HG02870 (cell line): ENCODE results near the gene RAPGEF2.
"Not testable (repeated sequence)": the region's sequence is repeated elsewhere in the genome, so short reads cannot be mapped to it uniquely, and the experiment has no call there.

Experiments
- ATAC-seq: cut with Tn5 transposase; IDR thresholded peaks from one replicate; pipeline ENCODE4 v1.9.1; 2021; ENCODE audit warnings: mild to moderate bottlenecking, moderate library complexity; ENCODE audit not compliant: unreplicated experiment

Gene RAPGEF2

DNA sequence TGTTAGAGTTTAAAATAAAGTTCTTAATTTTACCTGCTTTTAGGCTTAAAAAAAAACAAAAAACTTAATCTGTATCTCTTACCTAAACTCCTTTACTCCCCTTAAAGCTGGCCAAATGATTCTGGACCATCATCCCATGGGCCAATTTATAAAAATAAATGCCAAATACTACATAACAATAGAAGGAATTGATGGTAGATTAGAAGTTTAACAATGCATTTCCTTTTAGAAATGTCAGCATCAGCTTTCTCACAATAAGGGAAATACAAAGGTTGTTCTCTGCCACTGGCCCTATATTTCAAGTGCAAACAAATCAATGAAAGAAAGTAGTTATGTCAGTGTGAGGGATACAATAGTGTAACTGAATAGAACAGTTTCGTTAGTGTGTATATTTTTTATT lies 5.7 kb upstream of the RAPGEF2 start:
- ATAC-seq = no peak

DNA sequence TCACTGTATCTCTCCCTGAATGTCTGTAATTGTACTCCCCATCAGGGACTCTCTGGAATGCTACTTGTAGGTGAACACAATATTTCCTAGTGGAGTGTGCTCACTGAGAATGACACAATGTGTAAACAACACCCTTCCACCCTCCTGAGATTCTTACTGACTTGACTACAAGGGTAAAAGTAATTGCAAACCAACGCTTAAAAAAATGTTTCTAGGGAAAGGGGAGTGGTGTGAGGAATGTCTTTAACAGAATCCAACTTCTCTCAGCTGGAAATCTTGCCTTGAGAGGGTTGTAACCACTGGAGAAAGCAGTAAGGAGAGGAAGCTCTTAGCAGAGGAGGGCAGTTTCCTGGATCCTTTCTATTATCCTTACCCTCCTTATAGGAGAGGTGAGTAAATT lies 5.1 kb upstream of the RAPGEF2 start:
- no peak for ATAC-seq

DNA sequence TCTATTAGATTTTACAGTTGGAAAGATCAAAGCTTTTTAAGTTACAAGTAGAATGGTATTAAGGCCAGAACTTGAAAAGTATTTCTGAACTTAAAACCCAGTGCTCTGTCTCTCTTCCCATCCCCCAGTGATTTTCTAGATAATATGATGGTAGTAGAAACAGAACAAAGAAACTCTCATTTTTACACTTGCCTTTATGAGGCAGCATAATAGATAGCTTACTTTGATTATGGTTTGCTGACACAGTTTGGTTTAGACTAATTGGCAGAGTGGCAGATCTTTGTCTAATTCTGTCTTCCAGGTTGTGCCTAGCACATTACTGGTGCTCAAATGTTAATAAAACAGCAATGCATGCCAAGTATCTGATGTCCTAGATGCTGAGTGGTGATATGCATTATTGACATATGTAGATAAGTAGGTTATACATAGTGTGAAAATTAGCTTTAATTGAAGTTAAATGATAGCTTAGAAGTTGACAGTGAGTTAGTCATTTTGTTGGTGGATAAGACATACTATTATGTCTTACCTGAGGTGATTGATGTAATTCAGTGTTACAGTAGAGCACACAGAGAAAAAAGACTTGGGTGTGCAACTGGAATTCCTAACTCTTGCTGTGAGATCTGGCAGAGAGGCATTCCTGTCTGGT lies 4.3 kb upstream of the RAPGEF2 start:
- ATAC-seq = no peak

DNA sequence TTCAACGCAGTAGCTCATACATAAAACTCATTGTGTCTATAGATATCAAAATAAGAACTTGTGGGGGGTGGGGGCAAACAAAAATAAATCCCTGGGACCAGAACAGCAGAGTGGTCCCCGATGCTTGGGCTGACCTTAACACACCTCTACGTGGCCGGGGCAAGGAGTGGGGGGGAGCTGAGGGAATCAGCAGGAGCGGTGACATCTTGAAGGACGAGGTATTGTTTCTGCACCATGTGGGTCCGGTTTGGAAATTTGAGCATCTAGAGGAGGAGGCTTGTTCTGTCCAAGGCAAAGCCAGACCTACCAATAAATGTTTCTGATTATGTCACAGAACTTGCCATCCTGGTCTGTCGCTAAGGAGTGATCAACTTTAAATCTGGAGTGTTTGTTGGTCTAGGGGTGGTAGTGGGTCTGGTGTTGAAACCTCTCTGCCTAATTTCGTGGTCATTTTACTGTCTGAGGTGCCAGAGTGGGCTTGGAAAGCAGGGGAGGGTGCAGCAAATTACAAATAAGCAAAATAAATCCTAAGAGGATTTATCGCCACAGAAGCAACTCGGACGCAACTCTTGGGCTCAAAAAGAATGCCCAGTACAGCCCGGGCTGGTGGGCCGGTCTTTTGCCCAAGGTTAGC lies 774 bp upstream of the RAPGEF2 start:
- ATAC-seq = no peak

DNA sequence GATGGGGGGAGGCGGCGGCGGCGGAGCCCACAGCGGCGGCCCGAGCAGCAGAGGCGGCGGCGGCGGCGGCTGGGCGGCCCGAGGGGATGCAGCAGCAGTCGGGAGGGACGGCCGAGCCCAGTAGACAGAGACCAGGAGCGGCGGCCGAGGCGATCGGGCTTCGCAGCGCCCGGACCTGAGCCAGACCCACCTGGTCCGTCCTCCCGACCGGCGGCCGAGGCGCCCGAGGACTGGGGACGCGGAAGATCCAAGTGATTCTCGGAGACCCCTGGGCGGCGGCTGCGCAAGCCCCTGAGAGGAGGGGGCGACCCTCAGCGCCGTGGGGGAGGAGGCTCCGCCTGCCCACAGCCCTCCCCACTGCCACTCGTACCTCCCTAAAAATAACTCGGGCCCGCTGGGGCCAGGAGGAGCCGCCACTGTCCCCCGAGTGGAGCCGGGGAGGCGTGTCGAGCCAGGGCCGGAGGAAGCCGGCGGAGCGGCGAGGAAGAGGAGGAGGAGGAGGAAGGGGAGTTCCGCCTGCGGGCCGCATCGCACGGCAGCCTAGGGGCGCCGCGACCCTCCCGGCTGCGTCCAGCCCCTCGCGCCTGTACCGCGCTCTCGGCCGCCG lies 608 bp downstream of the RAPGEF2 start:
- peak; percentile 23 for ATAC-seq

DNA sequence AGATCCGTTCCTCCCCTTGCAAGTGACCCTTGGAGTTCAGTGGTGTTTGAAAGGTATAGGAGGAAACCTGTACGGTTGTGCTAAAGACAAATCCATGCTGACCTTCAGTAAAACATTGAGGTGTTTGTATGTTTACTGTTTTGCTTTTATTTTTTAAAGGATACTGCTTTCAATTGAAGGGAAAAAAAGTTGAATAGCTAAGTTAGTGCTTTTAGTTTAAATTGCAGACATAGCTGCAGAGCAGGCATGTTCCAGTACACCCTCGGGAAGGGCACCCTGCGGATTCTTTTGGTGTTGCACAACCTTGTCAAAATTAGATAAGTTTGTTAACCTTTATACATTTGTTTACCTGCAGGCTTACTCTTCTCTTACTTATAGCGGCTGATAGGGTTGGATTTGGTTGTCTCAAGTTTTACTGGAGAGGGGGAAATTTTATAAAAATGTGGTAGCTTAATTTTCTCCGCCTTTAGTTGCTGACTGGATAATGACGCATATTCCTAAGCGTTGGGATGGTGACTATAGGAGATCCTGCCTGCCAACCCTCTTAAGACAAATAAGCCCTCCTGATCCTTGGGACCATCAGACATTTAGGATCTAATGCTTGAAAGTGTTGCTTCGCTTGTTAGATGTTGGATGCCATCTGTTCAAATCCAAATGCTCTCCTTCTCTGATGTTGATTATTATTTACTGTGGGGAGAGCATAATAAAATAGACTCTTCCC lies 2.0 kb downstream of the RAPGEF2 start:
- ATAC-seq = no peak

DNA sequence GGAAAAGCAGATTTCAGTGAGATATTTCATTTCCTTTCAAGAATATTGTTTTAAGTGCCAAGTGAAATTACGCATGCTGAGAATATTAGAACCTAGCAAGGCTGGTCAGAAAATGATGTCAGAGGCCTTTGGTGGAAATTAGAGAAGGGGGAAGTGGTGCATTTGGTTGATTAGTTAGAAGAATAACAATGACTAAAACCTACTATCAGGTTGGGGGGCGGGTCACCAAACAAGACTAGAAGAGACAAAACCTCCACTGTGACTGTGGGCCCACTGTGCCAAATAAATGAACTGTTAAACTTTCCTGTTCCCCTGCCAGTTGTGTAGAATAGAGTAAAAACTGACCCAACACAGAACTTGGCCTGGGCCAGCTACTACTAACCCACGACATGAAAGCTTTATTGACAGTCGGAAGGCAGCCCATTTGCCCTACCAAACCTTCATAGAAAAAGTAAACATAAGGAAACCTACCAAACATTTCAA lies 2.9 kb downstream of the RAPGEF2 start:
- ATAC-seq = no peak

DNA sequence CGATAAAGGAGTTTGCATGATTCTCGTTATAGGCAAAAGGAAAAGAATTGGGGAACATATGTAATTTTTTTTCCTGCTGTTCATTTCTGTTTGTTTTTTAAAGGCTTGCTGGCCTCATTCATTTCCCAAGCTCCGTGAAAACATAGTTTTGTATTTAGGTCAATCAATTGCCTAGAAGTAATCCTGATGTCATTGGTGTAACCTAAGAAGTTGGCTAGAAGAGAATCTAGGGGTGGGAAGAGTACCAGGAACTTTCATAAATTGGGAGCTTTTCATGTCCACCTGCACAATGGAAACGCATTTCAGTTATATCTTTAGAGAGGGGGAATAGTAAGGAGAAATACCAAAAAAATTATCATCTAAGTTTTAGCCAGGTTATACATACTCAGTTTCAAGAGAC lies 3.8 kb downstream of the RAPGEF2 start:
- no peak for ATAC-seq

DNA sequence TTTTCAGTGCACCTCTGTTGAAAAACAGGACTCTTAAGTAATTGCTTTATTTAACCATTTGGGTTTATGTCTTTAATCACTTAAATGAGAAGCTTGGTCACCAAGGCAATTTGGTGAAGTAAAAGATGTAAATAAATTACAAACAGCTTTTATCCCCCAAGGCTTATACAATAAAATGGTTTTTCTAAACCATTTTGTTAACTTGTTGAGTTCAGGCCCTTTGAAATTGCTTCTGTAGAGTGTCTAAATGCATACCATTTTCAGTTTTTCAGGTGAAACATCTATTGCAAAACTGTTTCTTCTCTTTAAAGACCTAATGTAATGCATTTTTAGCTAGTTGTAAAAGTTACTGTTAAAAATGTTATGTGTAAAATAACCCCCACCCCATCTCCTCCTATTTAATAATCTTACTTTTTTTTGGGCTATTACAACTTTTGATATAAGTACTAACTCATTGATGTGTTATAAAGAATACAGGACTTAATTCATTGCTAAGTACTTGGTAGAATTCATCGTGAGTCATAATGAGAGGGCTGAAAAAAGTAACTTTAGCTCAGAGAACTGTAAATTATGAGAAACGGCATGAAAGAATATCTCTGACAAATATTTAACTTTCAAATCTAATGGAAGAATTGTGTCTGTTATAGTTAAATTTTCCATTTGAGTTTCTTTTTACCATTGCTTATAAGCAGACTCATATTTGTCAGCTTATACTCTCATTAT lies 4.5 kb downstream of the RAPGEF2 start:
- no peak for ATAC-seq

DNA sequence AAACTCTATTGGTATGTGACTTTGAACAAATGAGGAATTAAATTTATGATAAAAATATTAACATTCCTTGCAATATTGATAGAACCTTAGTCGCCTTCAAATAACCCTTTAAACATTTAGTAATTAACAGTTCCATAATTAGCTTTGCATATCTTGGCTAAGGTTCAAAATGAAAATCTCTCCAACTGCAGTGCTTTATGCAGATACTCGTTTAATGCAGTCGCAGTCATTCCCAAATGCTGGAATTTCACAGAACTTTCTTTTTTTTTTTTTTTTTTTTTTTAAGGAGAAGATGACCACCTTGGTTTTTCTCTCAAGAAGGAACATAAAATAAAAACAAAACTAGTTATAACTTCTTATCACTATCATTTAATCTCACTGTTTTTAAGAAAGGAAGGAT lies 5.2 kb downstream of the RAPGEF2 start:
- no peak for ATAC-seq

DNA sequence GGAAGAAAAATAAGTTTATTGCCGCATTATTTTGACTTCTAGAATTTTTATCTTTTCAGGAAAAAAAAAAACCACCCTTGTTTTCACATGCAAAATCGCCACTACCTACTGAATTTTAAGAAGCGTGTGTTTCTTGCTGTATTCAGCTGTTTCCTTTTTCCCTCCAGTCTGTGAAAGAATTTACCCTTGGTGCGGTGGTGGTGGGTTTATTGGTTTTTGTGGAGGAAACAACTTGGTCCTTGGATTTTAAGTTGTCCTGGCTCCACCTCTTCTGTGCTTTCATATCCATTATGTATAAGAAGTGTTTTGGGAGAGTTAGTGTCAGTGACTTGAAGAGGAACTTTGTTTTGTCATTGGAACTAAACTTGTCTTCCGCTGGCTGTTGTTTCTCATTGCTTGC lies 8.1 kb downstream of the RAPGEF2 start:
- ATAC-seq = no peak

DNA sequence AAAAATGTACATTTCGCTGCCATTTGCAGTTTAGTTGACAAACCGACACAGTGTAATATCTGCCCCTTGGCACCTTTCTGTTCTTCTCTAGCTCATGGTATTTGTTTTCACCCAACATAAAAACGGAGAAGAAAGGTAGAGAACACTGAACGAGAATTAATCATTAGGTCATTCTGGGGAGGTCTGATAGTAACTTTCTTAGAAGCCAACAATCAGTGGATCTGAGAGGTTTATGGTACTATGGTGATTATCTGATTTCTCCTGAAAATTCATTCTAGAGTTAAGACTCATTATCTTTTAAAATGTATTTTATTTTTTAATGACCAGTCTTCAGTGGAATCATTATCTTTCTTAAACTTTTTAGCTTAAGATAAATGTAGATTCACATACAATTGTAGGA lies 8.5 kb downstream of the RAPGEF2 start:
- ATAC-seq = no peak

DNA sequence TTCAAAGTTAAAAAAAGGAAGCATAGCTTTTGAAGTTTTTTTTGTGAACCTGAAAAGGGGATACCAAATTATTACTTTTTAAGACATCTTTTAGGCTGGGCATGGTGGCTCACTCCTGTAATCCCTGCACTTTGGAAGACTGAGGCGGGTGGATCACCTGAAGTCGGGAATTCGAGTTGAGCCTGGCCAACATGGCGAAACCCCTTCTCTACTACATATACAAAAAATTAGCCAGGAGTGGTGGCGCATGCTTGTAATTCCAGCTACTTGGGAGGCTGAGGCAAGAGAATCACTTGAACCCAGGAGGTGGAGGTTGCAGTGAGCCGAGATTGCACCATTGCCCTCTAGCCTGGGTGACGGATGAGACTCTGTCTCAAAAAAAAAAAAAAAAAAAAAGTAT lies 10.5 kb downstream of the RAPGEF2 start:
- ATAC-seq = not testable (repeated sequence)

DNA sequence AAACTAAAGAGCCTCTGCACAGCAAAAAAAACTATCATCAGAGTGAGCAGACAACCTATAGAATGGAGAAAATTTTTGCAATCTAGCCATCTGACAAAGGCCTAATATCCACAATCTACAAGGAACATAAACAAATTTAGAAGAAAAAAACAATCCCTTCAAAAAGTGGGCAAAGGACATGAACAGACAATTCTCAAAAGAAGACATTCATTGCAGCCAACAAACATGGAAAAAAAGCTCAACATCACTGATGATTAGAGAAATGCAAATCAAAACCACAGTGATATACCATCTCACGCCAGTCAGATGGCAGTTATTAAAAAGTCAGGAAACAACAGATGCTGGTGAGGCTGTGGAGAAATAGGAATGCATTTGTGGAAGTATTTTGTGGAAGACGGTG lies 13.2 kb downstream of the RAPGEF2 start:
- ATAC-seq = not testable (repeated sequence)

DNA sequence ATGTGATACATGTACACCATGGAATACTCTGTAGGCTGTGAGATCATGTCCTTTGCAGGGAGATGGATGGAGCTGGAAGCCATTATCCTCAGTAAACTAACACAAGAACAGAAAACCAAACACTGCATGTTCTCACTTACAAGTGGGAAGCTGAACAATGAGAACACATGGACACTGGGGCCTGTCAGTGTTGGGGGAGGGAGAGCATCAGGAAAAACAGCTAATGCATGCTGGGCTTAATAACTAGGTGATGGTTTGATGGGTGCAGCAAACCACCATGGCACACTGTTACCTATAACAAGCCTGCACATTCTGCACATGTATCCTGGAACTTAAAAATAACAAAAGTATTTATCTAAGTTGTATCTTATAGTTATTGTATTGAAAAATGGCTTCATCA lies 13.8 kb downstream of the RAPGEF2 start:
- ATAC-seq = not testable (repeated sequence)

DNA sequence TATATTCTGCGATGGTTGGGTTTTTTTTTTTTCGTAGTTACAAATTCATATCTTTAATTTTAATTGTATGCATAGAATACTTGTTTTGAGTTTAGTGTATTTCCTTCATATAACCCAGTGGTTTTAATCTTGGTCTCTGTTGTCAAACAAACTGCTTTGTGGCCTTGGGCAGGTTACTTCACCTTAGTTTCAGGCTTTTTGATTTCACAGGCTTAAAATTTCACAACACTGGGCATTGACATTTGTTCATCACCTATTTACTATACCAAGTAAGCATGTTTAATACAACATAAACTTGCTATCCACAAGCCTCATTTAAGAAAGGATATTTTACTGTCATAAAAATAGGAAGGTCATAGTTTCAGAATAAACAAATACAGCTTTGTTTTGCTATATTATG lies 14.7 kb downstream of the RAPGEF2 start:
- ATAC-seq = no peak

DNA sequence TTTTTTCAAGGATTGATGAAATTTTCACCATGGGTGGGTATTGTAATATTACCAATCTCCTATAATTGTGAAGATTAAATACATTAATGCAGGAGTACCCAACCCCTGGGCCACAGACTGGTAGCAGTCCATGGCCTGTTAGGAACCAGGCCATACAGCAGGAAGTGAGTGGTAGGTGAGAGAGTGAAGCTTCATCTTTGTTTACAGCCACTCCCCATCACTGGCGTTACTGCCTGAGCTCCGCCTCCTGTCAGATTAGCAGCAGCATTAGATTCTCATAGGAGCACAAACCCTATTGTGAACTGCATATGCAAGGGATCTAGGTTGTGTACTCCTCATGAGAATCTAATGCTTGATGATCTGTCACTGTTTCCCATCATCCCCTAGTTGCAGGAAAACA lies 15.1 kb downstream of the RAPGEF2 start:
- peak; percentile 70 for ATAC-seq

DNA sequence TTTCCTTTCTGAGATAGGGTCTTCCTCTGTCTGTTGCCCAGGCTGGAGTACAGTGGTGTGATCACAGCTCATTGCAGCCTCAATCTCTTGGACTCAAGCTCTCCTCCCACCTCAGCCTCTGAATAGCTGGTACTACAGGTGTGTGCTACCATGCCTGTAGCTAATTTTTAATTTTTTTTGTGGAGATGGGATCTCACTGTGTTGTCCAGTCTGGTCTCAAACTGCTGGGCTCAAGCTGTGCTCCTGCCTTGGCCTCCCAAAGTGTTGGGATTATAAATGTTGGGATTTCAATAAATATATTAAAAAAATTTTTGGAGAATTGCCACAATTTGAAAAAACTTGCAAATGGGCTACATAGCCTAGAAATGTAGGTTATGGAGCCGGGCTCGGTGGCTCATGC lies 18.5 kb downstream of the RAPGEF2 start:
- no peak for ATAC-seq

DNA sequence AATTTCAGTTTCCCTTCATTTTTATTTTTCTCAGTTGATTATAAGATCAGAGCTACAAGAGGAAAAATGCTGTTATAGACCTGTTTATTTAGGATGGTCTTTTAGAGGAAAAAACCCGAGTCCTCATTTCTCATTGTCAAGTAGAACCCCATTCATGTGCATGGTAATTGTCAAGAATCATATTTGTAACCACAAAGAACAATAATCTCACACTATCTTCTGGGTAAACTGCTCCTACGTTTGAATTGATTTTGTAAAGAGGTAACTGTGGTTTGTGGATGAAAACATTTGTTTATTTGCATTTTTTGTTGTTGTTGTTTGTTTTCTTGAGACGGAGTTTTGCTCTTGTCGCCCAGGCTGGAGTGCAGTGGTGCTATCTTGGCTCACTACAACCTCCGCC lies 23.8 kb downstream of the RAPGEF2 start:
- ATAC-seq = no peak

DNA sequence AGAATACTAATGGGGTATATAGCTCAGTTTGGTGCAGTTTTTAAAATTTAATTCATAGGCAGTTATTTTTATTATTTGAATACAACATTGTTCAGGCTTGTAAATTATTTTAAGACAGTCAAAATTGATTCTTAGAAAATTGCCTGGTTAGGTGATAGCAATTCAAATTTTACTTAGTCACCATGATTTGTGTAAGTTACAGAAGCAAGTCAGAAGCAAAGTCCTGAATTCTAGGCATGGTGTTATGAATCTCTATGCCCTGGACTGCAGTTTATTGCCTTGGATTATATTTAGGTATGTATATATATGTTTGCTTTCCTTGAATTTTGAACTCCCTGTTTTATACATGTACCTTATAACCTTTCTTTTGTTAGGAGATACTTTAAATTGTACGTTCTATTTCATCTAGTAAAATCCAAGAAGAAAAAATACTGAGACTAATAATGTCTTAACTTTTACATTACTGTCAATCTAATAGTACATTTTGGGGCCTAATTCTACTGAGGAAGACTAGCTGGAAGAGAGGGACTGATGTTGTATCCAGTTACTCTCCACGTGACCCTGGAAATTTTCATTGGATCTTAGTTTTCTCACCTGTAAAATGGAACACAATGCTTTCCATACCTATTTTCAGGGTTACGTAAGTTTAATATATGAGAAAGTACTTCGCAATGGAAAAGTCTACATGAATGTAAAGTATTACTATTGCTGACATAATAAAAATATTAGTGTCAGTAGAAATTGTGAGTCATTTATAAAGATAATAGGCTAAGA lies 25.1 kb downstream of the RAPGEF2 start:
- no peak for ATAC-seq
